ENCODE data around the gene NECTIN3.

- TF ChIP-seq EZH2 (optimal IDR thresholded peaks at IDR 0.05; ENCODE audit: low read depth, low read length) = no peak
- TF ChIP-seq CTCF (IDR thresholded peaks at IDR 0.05; ENCODE audit: low read length) = no peak
Measured at GRCh38 chr3:111229301-111229700, 157.7 kb downstream of the NECTIN3 start.

Data from MM.1S (cell line).